Dedifferentiated amniotic fluid mesenchymal stem cell (primary cell): ENCODE results near the gene TMEM140.
A peak's percentile ranks its signal among the peaks of the same experiment; 100 is the strongest.
"Not testable (repeated sequence)": the region's sequence is repeated elsewhere in the genome, so short reads cannot be mapped to it uniquely, and the experiment has no call there.

Source experiments
- DNase-seq: peaks from one replicate; pipeline ENCODE4 v3.0.0-alpha.2; 2016; ENCODE audit errors: extremely low spot score

Gene TMEM140

DNA sequence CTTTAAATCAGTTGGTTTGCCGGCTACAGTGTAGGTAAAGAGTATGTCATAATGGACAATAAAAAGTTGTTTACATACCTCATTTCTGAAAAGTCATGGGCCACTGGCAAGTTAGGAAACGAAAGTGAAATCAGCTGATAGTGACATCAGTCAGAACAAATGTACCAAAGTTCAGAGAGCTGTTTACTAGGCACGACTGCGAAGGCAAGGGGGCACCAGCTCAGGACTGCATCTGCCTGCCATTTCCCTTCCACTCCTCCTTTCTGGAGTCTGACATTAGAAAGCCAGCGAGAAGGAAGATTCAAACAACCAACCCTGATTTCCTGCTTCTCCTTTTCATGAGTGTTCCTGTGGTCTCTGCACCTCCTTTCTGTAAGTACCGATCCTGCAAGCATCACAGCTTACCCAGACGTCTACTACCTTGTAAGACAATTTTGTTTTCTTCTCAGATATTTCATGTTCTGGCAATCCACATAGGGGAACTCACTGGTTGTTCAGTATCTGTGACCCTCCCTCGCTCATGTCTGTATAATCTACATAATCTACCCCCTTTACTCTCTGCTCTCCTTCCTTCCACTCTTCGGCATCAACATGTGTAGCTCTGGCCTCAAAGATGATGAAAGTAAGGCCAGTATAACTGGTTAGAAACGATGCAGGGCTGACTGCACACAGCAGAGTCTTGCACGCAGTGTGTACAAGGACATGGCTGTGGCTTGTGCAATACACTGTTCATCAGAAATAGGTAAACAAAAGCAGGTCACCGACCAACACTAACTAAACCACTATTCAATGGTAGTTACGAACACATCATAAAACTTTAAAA lies at the start of gene TMEM140:
Gene TMEM140, plus strand, starts transcription at position 174 of the 823 bp plus-strand sequence. CDS start 16,370 bp downstream, outside the sequence.
- no peak for DNase-seq

- DNase-seq = no peak
These were observed 49.5 kb upstream of the TMEM140 start for GRCh38 chr7:135098391-135098790.

GRCh38 chr7:135100856-135101255 lies 47.0 kb upstream of the TMEM140 start:
- peak; percentile 78 for DNase-seq

GRCh38 chr7:135102372-135102771 lies 45.5 kb upstream of the TMEM140 start:
- no peak for DNase-seq

DNA sequence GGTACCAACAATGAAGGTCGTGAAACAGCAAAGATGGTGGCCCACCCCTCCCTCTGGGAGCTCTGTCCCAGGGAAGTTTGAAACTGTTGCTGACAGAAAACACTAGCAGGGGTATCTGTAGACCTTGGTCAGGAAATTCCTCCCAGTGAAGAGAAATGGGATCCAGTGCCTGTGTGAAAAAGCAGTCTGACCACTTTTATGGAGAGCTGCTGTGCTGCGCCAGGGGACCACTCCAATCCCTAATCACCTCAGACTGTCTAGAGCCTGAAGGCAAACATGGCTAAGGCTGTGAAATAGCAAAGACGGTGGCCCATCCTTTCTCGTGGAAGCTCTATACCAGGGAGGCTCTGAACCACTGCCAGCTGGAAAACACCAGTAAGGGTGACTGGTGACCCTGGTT lies 38.3 kb upstream of the TMEM140 start:
- no peak for DNase-seq

- DNase-seq = no peak
These were observed 37.9 kb upstream of the TMEM140 start for GRCh38 chr7:135109976-135110375.

GRCh38 chr7:135111379-135111778 lies 36.5 kb upstream of the TMEM140 start:
- no peak for DNase-seq

- DNase-seq = no peak
These were observed 33.2 kb upstream of the TMEM140 start for GRCh38 chr7:135114622-135115021.

DNA sequence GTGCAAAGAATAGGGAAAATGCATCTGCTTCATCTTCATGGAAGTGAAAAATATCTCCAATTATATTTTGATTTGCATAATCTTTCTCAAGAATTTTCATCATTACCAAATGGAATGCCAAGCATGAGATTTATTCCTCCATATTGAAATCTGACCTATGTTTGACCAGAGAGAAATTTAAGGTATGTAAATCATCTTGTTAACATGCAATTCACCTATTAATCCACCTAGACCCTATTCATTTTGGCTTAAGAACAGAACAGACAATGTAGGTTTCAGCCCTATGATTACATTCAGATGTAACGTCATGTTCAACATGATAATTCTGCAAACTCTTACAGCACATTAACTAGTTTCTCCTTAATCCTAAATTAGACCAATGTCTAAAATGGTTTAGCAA lies 30.8 kb upstream of the TMEM140 start:
- DNase-seq = no peak

DNA sequence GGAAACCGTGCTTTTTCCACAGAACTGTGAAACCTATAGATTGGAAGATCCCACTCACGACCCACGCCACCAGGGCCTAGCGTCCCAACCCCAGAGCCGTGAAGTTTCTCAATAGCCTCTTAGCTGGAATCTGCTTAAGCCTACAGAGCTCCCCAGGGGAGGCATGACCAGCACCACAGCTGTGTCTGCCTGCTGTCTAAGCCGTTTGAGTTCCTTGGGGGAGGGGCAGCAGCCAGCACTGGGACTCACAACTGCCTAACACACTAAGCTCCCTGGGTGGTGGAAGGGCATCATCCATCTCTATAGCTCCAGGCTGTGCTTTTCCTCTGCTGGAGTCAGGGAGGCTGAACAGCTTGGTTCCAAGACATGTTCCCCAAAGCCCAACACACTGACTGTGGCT lies 26.0 kb upstream of the TMEM140 start:
- no peak for DNase-seq

DNA sequence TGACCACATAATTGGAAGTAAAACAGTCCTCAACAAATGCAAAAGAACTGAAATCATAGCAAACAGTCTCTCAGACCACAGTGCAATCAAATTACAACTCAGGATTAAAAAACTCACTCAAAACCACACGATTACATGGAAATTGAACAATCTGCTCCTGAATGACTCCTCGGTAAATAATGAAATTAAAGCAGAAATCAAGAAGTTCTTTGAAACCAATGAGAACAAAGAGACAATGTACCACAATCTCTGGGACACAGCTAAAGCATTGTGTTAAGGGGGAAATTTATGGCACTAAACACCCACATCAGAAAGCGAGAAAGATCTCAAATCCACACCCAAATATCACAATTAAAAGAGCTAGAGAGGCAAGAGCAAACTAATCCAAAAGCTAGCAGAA lies 23.2 kb upstream of the TMEM140 start:
- DNase-seq = not testable (repeated sequence)

GRCh38 chr7:135128931-135129330 lies 18.9 kb upstream of the TMEM140 start:
- DNase-seq = no peak

DNA sequence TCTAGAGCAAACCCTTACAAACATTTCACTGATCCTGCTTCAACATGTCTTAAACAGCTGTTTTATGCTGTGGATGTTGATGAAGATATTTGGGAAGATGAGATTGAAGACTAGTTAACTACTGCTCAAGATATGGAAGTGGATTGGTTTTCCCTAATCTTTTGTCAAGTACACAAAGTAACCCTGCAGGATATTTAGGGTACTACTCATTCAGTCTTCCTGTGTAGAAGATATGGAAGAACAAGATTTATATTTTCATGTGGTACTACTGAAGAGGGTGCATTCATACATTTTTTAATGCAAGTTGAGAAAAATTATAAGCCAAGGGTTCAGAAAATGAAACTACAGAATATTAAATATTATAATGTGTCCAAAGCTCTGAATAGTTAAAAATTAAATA lies 18.3 kb upstream of the TMEM140 start:
- no peak for DNase-seq

GRCh38 chr7:135143885-135144668 lies 3.8 kb upstream of the TMEM140 start:
- no peak for DNase-seq

DNA sequence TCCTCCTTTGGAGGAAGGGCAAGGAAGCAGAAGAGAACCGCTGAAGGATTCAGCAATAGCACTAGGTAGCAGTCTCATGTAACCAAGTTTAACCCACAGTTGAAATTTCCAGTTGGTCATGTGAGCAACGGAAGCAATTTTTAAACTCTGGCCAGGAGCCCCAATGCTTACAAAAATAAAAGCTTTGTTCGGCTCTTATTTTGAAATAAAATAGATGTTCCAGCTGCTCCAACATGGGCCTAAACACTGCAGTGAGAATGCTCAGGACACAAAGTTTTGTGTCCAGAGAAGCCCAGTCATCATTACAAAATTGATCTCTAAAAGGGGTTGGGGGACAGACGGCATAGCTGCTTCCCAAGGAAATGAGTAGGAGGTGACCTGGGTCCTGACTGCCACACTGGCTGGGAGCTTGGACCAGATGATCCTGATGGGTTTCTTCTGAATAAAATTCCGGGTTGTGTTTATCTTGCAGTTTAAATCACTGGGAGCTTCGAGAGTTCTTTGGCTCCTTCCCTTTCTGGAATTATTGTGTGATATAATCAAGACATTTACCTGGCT lies 452 bp upstream of the TMEM140 start:
- no peak for DNase-seq

DNA sequence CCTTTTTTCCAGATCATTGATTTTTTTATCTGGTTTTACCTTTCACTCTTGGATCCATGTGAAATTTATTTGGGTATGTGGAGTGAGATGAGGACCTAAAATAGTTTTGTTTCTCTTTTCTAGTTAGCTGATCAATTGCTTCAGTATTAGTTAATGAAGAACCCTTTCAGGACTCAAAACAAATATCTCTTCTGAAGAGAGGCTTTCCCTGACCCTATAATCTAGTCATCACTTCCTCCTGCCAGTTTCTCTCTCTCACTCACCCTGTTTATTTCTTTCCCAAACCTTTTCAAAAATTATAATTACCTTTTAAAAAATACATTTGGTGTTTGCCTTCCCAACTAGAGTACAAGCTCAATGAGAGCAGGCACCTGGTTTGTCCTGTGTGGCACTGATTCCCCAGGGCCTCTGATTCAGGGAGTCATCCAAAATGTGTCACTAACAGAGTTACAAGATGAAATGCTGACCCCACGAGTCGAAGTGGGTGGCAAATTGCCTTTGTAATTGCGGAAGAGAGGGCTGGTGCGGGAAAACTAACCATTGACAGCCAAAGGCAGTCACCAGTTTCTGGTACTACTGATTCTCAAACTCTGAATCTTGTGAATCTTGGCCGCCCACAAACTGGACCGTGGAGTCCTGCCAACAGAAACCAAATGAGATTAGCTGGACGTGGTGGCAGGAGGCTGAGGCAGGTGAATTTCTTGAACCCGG lies 2.4 kb downstream of the TMEM140 start:
- DNase-seq = no peak

GRCh38 chr7:135151132-135151531 lies 3.3 kb downstream of the TMEM140 start:
- DNase-seq = no peak

DNA sequence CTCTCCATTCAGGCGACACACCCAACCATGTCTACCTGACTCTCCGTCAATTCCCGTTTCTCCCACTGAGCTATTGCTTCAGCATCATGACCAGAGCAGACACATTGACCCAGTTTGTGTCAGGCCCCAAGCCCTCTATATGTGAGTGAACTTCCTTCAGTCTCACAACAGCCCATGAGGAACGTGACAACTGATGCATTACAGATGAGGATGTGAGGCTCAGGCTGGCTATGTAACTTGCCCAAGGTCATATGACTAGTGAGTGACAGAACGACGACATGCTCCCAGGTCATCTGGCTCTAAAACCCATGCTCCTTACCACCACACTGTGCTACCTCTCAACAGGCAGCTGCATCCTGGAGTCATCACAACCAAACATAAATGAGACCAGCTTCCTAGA lies 3.7 kb downstream of the TMEM140 start:
- DNase-seq = no peak

GRCh38 chr7:135152442-135152841 lies 4.6 kb downstream of the TMEM140 start:
- DNase-seq = no peak

- no peak for DNase-seq
These were observed 6.9 kb downstream of the TMEM140 start for GRCh38 chr7:135154734-135155133.

GRCh38 chr7:135156290-135156689 lies 8.4 kb downstream of the TMEM140 start:
- DNase-seq = no peak

DNA sequence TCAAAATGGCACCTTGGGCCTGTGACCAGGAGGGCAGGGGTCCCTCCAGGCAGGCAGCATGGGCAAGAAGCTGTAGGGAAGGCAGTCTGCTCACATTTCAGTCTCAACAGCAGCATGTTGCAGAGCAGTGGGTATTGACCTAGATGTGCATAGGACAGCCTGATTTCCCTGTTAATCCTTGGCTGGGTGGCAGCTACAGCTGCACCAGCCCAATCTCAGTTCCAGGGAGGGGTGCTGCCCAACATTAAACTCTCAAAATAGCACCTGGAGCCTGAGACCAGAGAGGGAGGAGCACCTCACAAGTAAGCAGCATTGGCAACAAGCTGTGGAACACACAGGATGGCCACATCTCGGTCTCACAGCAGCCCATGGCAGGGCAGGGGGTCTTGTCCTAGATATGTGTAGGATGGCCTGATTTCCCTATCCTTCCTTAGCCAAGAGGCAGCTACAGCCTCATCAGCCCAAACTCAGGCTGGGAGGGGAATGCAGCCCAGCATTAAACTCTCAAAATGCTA lies 10.3 kb downstream of the TMEM140 start:
- no peak for DNase-seq
